SK-N-DZ (cell line): ENCODE data around the gene KCND2.

ENCODE experiments used
- DNase-seq: peaks from one replicate; pipeline ENCODE4 v3.0.0-alpha.2; 2015; ENCODE audit warnings: low spot score

KCND2 gene

GRCh38 chr7:120412139-120413050 lies 139.4 kb downstream of the KCND2 start:
- no peak for DNase-seq

GRCh38 chr7:120413164-120413563 lies 140.2 kb downstream of the KCND2 start:
- no peak for DNase-seq

DNA sequence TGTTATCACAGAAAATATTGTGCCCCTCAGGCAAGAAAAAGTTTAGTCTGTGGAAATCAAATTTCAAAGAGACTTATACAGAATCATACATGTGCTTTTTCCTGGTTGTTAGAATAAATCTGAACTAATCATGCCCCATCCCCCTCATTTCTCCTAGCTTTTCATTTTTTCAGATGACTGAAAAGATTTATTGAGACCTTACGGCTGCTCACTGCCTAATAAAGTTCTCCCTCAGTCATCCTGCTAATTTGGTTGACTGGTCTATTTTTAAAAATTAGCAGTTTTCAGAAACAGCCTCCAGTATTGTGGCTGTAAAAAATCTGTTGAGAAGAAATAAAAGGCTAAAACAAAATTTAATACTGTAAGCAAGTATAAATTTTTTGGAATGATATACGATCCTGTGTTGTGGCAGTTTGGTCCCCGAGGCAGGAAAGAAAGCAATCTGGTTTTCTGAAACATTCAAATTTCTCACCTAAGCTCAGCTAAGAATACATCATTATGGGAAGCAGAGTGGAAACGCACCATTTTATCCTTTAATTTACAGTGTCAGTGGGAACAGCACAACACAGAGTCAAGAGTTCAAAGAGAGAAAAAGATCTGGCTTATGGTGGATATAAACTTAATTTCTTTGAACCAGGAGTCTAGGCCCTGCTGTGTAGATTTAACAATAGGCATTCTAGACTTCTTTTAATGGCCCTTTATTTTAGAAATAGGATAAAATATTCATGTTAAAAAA lies 144.4 kb downstream of the KCND2 start:
- DNase-seq, result peak; percentile 43

- no peak for DNase-seq
Measured at GRCh38 chr7:120421151-120421651, 148.2 kb downstream of the KCND2 start.

GRCh38 chr7:120431016-120431415 lies 158.0 kb downstream of the KCND2 start:
- no peak for DNase-seq

- DNase-seq, result peak; percentile 21
Measured at GRCh38 chr7:120436487-120437060, 163.6 kb downstream of the KCND2 start.

GRCh38 chr7:120441850-120442249 lies 168.9 kb downstream of the KCND2 start:
- no peak for DNase-seq

DNA sequence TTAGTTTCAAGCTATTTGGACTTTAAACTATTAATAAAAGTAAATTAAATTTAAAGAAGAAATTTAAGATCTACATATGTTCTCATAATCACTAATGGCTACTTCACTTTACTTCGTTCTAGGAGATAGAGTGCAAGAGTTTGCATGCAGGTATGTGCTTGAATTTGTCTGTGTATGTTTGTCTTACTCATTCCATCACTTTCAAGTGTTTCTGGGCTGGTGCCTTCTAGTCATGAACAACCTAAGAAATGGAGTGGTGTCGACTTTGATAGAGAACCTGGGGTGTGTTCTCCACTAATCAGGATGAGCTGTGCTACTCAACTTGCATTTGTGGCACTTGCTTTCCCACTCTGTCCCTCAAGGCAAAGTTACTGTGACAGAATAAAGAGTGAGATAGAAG lies 169.9 kb downstream of the KCND2 start:
- DNase-seq, result no peak

DNA sequence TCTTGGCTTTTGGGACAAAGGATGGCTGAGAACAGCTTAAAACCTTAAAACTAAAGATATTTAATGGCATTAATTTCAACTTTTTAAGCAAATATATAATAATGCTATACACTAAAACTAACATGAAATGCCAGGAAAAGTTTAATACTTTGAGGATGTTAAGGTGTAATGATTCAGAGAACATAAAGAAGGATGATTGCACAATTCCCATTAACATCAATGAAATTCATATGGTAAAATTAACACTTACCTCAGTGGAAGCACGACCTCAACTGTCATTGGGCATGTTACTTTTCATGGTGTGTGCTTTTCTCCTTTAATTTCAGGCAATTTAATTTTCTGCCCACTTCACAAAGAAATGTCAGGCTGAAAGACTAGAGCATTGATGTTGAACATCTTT lies 171.7 kb downstream of the KCND2 start:
- no peak for DNase-seq

DNA sequence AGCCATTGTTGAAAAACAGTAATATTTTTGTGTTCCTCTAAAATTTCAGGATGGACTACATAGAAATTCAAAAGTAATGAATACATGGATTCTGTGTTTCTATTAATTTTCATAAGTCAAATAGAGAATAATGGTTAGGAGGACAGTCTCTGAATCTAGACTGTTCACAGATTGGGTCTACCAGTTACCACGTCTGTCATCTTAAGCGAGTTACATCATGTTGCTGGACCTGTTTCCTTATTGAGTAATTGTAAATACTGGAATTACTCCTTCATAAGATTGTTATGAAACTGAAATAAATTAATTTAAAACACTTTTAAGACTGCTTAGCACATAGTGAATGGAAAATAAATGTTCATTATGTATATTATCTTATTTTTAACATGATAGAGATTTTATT lies 172.3 kb downstream of the KCND2 start:
- no peak for DNase-seq

DNA sequence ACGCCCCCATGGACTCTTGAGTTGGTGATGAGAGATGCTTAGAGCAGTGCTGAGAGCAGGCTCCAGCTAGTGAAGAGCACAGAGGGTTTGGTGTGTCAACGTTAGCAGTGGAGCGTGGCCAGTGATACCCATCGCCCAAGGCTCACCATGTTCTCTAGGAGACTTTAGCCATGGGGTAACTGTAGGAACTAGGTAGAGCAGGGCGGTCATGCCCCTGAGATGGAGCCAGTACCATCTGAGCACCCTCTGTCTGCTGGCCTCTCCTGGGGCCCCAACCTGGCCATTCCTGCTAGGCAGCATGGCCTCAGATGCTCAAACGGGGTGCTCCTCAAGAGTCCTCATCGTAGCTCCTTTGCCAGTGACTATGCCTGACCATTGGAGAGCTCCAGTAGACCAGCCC lies 179.7 kb downstream of the KCND2 start:
- DNase-seq, result no peak

GRCh38 chr7:120456699-120457098 lies 183.7 kb downstream of the KCND2 start:
- no peak for DNase-seq

DNA sequence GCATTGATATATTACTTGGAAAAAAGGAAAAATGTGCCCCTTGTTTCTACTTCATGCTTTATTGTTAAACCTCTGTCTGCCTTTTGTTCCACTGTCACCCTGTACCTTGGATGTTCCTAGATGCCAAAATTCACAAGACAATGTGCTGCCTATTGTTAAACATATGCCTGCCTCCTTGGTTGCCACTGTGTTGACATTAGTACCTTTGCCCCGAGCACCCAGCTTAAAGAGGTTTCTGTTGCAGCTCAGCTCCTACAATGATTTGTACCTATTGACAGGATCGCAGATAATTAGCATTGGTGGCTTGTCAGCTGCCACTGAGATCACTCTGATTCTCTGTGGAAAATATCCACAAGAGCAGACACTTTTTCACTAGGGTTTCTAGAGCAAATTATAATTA lies 188.0 kb downstream of the KCND2 start:
- DNase-seq, result no peak

GRCh38 chr7:120462991-120463390 lies 190.0 kb downstream of the KCND2 start:
- DNase-seq, result no peak

DNA sequence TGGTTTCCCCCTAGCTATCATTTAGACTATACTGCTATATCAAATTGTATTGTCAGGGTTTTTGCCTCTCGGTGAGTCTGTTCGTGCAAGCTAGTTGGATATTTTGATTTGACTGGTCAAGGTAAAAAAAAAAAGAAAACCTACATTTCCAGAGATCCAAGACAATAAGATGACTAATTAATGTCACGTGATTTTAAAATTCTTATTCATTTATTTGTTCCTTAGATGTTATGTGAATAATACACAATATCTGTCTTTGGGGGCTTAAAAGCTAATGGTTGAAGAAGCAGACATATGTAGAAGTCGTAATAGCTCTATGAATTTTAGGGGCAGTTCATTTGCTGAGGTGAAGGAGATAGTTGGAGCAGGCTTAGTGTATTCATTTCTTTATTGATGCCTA lies 191.1 kb downstream of the KCND2 start:
- no peak for DNase-seq

DNA sequence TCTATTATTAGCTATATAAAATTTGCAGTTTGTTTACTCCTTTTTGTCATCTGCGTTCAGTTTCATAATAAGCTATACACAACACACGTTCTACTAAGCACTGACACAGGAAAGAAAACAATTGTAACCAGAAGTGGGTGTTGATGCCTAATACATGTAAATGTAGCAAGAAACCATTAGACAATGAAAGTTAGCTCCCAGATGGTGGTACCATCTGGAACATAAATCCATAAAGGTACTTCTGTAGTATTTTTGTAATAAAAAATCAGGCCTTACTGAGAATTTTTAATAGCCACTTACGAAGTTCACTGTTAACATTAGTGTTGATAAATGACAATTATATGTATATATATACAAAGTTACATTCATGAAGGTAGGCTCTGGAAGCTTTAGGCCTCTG lies 194.7 kb downstream of the KCND2 start:
- DNase-seq, result no peak

DNA sequence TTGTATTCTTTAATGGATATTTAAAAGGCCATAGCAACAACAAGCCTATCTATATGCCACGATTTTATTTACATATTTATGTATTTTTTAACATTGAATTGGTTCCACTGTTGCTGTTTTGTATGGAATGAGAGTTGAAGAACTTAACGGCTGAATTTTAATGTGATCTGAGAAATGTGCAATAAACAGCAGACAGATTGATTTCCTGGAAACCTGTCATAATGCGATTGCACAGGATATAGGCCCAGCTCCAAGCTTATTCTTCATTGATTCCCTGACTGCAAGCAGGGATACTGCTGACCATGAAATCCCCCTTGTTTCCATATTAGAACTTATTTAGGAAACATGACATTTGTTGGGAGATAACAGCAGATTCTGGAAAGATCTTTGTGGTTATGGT lies 195.6 kb downstream of the KCND2 start:
- no peak for DNase-seq

- no peak for DNase-seq
Measured at GRCh38 chr7:120472892-120473291, 199.9 kb downstream of the KCND2 start.

- no peak for DNase-seq
Measured at GRCh38 chr7:120473352-120473751, 200.4 kb downstream of the KCND2 start.

DNA sequence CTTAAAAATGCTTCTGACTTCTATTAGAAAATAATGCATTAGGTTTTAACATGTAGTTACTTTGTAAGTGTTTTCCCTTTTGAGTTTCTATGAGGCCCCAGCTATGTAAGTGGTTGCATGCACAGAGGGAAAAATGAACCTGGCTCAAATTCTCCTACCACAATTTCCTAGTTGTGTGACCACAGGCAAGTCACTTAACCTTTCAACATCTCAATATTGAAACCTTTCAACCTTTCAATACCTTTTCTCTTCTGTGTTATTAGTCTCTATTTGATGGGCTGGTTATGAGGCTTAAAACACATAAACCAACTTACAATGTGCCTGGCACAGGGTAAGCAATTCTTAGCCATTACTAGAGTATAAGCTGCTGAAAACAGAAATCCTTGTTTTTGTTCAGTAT lies 203.0 kb downstream of the KCND2 start:
- no peak for DNase-seq

DNA sequence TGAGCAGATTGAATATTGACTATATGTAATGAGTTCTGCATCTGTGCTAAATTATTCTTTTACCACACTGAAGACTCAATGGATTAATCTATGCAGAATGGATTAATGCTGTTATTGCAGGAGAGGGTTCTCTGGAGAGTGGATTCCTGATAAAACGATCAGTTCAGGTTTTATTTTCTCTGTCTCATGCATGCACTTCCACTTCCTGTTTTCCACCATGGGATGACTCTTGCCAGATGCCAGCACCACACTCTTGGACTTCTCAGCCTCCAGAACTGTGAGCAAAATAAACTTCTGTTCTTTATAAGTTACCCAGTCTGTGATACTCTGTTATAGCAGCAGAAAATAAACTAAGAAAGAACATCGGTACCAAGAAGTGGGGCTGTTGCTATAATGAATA lies 207.5 kb downstream of the KCND2 start:
- no peak for DNase-seq

GRCh38 chr7:120480930-120481329 lies 208.0 kb downstream of the KCND2 start:
- no peak for DNase-seq
